Panc1 (cell line): ENCODE results near the gene SYTL1. TPM values are rescaled to one million over a fixed set of nuclear protein-coding genes. Genes with fewer than 3 reads are reported as not detected.

Experiments
- ATAC-seq: fragments of 200-7000 bp; cut with Tn5 transposase; 2 replicates; pipeline ENCODE4 v1.9.1; 2020; ENCODE audit warnings: mild to moderate bottlenecking, moderate library complexity
- BruUV-seq: library from RNA; stranded (reverse); fragments of 400-500 nt; replicated peaks from 2 replicates; lab custom pipeline; 2021; lab: Mats Ljungman, UMichigan
- CTCF ChIA-PET: fragments of 300-600 bp; sonication (Branson Sonifier 250); formaldehyde crosslinking; loops from one replicate; lab custom pipeline; 2022; ENCODE audit warnings: antibody characterized with exemption; lab: Charles Lee
- POLR2A ChIA-PET: fragments of 300-600 bp; sonication (Branson Sonifier 250); formaldehyde crosslinking; loops from one replicate; lab custom pipeline; 2022; ENCODE audit warnings: antibody characterized with exemption; lab: Charles Lee
- DNase-seq: peaks from one replicate; pipeline ENCODE4 v3.0.0-alpha.2; 2010; ENCODE audit warnings: low read depth, low spot score
- H3K27ac ChIP-seq: 2 replicates; pipeline ENCODE4 v1.5.1; 2011; ENCODE audit warnings: mild to moderate bottlenecking, low read length, inconsistent platforms
- H3K27me3 ChIP-seq: fragments of 200-500 bp; sonication (Bioruptor generic); 2 replicates; pipeline ENCODE4 v1.6.0; 2014; ENCODE audit warnings: low read length, inconsistent platforms; ENCODE audit not compliant: control insufficient read depth, insufficient read depth
- H3K36me3 ChIP-seq: fragments of 200-500 bp; sonication (Bioruptor generic); 2 replicates; pipeline ENCODE4 v1.5.1; 2014; ENCODE audit warnings: inconsistent platforms, mild to moderate bottlenecking, low read length, moderate library complexity; ENCODE audit not compliant: control insufficient read depth, insufficient read depth
- H3K4me1 ChIP-seq: 2 replicates; pipeline ENCODE4 v1.5.1; 2011; ENCODE audit warnings: inconsistent platforms, mild to moderate bottlenecking, low read length, moderate library complexity; ENCODE audit not compliant: control insufficient read depth, insufficient read depth
- H3K4me3 ChIP-seq, 2 experiments: 2 replicates each; pipeline ENCODE4 v1.5.1; 2011 to 2012; ENCODE audit warnings: low read depth in 2 of 2, low read length in 2 of 2, mild to moderate bottlenecking in 2 of 2, inconsistent platforms in 1 of 2, moderate library complexity in 1 of 2
- H3K9me3 ChIP-seq: fragments of 200-500 bp; sonication (Bioruptor generic); 2 replicates; pipeline ENCODE4 v1.5.1; 2014; ENCODE audit warnings: low read depth, mild to moderate bottlenecking, inconsistent platforms, low read length, moderate library complexity; ENCODE audit not compliant: control insufficient read depth, insufficient read depth
- CTCF ChIP-seq: fragments of 450-650 bp; IDR thresholded peaks from 2 replicates; pipeline ENCODE4 v1.5.1; 2017; ENCODE audit warnings: mild to moderate bottlenecking
- POLR2AphosphoS5 ChIP-seq: IDR thresholded peaks from 2 replicates; pipeline ENCODE4 v1.6.1; 2012; ENCODE audit warnings: mild to moderate bottlenecking, low read depth, low read length, moderate library complexity
- REST ChIP-seq, 2 experiments: IDR thresholded peaks; 2 replicates each; pipeline ENCODE4 v1.6.1; 2011 to 2012; ENCODE audit warnings: low read depth in 2 of 2, control low read depth in 1 of 2, low read length in 1 of 2, mild to moderate bottlenecking in 1 of 2, moderate library complexity in 1 of 2; ENCODE audit not compliant: insufficient read depth in 1 of 2
- SIN3A ChIP-seq: IDR thresholded peaks from 2 replicates; pipeline ENCODE4 v1.6.1; 2012; ENCODE audit warnings: low read depth, mild to moderate bottlenecking, low read length, moderate library complexity, borderline replicate concordance; ENCODE audit not compliant: insufficient read depth
- TCF7L2 ChIP-seq: IDR thresholded peaks from 2 replicates; pipeline ENCODE4 v1.6.1; 2011; ENCODE audit warnings: mild to moderate bottlenecking, low read depth, low read length, inconsistent platforms
- in situ Hi-C: cut with HindIII; loops from 2 replicates; pipeline ENCODE4 v1.10.0; 2016; ENCODE audit warnings: low sequenced_read_pairs, low pct_unique_long_range_greater_than_20kb
- intact Hi-C: fragments of 100-400 bp; cut with micrococcal nuclease; formaldehyde crosslinking; loops from one replicate; pipeline ENCODE4 v1.10.0; 2022; ENCODE audit not compliant: unreplicated experiment
- total RNA-seq: library from RNA; stranded (reverse); gene quantifications from one replicate; pipeline ENCODE4 v1.2.1, GENCODE V29; 2021; ENCODE audit not compliant: unreplicated experiment

Gene SYTL1
- total RNA-seq, 1 experiment from 2014 or later: 2.4 TPM

GRCh38 chr1:27322569-27323240, 19.1 kb upstream of the SYTL1 start:
- no peak for TF ChIP-seq POLR2AphosphoS5
- TF ChIP-seq SIN3A: no peak
- no peak for TF ChIP-seq TCF7L2
- TF ChIP-seq REST (IDR thresholded peaks at IDR 0.05; ENCODE audit: insufficient read depth in 1 of 2, low read depth in 2 of 2, low read length in 1 of 2): no peak
- no peak for TF ChIP-seq CTCF
- no peaks in the 10 kb centered on the region for H3K27me3 ChIP-seq
- H3K4me1 ChIP-seq: peaks cover 11% of the 10 kb centered on the region; the same call in 1 of the 2 replicates
- ChIA-PET CTCF (interaction anchor here (0.5 to 0.7 kb wide), 3 partner anchors 10 to 1408 kb away, joined by 3 to 8 read pairs (median 7); no protein-coding TSS in a partner anchor), POLR2A (interaction anchor here (1.0 kb wide), 1 partner anchor 10 kb away, joined by 3 read pairs; no protein-coding TSS in a partner anchor)
- BruUV-seq: no TSS peak
- H3K27ac ChIP-seq: peak overlapping the region; percentile 98
- intact Hi-C loops: no loop called here
- ATAC-seq (no peak), DNase-seq (no peak)
- in situ Hi-C loops: no loop called here
- no peaks in the 10 kb centered on the region for H3K9me3 ChIP-seq
- peak overlapping the region; percentile 100 for H3K4me3 ChIP-seq
- peaks cover 10% of the 10 kb centered on the region; the same call in 1 of the 2 replicates for H3K36me3 ChIP-seq

GRCh38 chr1:27325286-27325685, 16.5 kb upstream of the SYTL1 start:
- CTCF ChIA-PET: no interaction called here
- H3K4me3 ChIP-seq: no peak overlapping the region
- intact Hi-C loops: no loop called here
- no peak for ATAC-seq
- peaks cover 11% of the 10 kb centered on the region; the same call in 1 of the 2 replicates for H3K4me1 ChIP-seq
- H3K27ac ChIP-seq: no peak overlapping the region
- peaks cover 10% of the 10 kb centered on the region; the same call in 1 of the 2 replicates for H3K36me3 ChIP-seq
- TF ChIP-seq SIN3A: no peak
- no peak for TF ChIP-seq REST (IDR thresholded peaks at IDR 0.05; ENCODE audit: insufficient read depth in 1 of 2, low read depth in 2 of 2, low read length in 1 of 2)
- no peak for TF ChIP-seq POLR2AphosphoS5
- no peak for TF ChIP-seq CTCF
- TF ChIP-seq TCF7L2: no peak
- no peaks in the 10 kb centered on the region for H3K9me3 ChIP-seq
- DNase-seq: no peak
- BruUV-seq: no TSS peak
- in situ Hi-C loops: no loop called here
- H3K27me3 ChIP-seq: no peaks in the 10 kb centered on the region
- POLR2A ChIA-PET: no interaction called here
